Vagina (tissue), 2 donors: ENCODE data around the gene SH3RF1. TPM values are rescaled to one million over a fixed set of nuclear protein-coding genes. Genes with fewer than 3 reads are reported as not detected.

Experiments used
- DNase-seq, 2 donors: peaks; one replicate each; pipeline ENCODE4 v3.0.0-alpha.2; 2017; ENCODE audit errors: extremely low spot score in 2 of 2
- H3K27ac ChIP-seq: fragments of 200-600 bp; sonication (generic); one replicate; pipeline ENCODE4 v1.5.1; 2019
- H3K27me3 ChIP-seq: fragments of 200-600 bp; sonication (generic); one replicate; pipeline ENCODE4 v1.5.1; 2019
- H3K36me3 ChIP-seq, 2 donors: fragments of 200-600 bp; sonication (generic); one replicate each; pipeline ENCODE4 v1.5.1; 2017 to 2019
- H3K4me1 ChIP-seq: fragments of 200-600 bp; sonication (generic); one replicate; pipeline ENCODE4 v1.5.1; 2019
- H3K4me3 ChIP-seq, 2 donors: fragments of 200-600 bp; sonication (generic); 1 replicate in 1 of 2; 2 replicates in 1 of 2; pipeline ENCODE4 v1.5.1; 2016 to 2019
- H3K9me3 ChIP-seq: fragments of 200-600 bp; sonication (generic); one replicate; pipeline ENCODE4 v1.5.1; 2019
- CTCF ChIP-seq, 3 experiments: fragments of 450-650 bp in 2 of 3; fragments of 200-600 bp in 1 of 3; sonication (generic) in 1 of 3; IDR thresholded peaks; one replicate each; pipeline ENCODE4 v1.5.1; 2017 to 2019; ENCODE audit warnings: antibody characterized with exemption in 3 of 3, mild to moderate bottlenecking in 2 of 3, moderate library complexity in 2 of 3
- POLR2A ChIP-seq, 2 donors: fragments of 450-650 bp; IDR thresholded peaks; one replicate each; pipeline ENCODE4 v1.6.1; 2017; ENCODE audit warnings: antibody characterized with exemption in 2 of 2, mild to moderate bottlenecking in 2 of 2, moderate library complexity in 2 of 2
- POLR2AphosphoS5 ChIP-seq, 2 donors: sonication (generic); formaldehyde crosslinking; IDR thresholded peaks; one replicate each; pipeline ENCODE4 v1.9.0; 2017; ENCODE audit warnings: antibody characterized with exemption in 2 of 2, mild to moderate bottlenecking in 2 of 2, low read depth in 1 of 2; ENCODE audit not compliant: insufficient read depth in 1 of 2
- intact Hi-C: fragments of 100-400 bp; cut with DNase I; formaldehyde crosslinking; loops from one replicate; pipeline ENCODE4 v1.15.1; 2023
- total RNA-seq: library from RNA; depleted of rRNA; stranded (reverse); fragments of >200 nt; gene quantifications from one replicate; pipeline ENCODE4 v1.2.3, GENCODE V29; 2016

Gene SH3RF1
- total RNA-seq, 1 donor from 2014 or later: 16.0 TPM

- H3K27me3 ChIP-seq: no peaks in the 10 kb centered on the region
- TF ChIP-seq CTCF (IDR thresholded peaks at IDR 0.05): no peak
- TF ChIP-seq POLR2A (IDR thresholded peaks at IDR 0.05): no peak
- no peak for TF ChIP-seq POLR2AphosphoS5 (IDR thresholded peaks at IDR 0.05; ENCODE audit: insufficient read depth in 1 of 2, low read depth in 1 of 2)
- peaks cover 0 to 8% of the 10 kb centered on the region in 2 donors for H3K36me3 ChIP-seq
- no peaks in the 10 kb centered on the region for H3K9me3 ChIP-seq
- H3K27ac ChIP-seq: peak overlapping the region; percentile 83
- intact Hi-C loops: no loop called here
- H3K4me3 ChIP-seq: no peak overlapping the region
- no peak for DNase-seq
- H3K4me1 ChIP-seq: peaks cover 42% of the 10 kb centered on the region
Measured at GRCh38 chr4:169098969-169099690, 171.6 kb downstream of the SH3RF1 start.

- Histone ChIP-seq H3K27ac (peak overlapping the region; percentile 83), H3K4me3 (no peak overlapping the region), H3K9me3 (no peaks in the 10 kb centered on the region), H3K27me3 (no peaks in the 10 kb centered on the region), H3K36me3 (peaks cover 0 to 8% of the 10 kb centered on the region in 2 donors), H3K4me1 (peaks cover 38% of the 10 kb centered on the region)
- TF ChIP-seq POLR2A (IDR thresholded peaks at IDR 0.05): no peak
- TF ChIP-seq CTCF (IDR thresholded peaks at IDR 0.05): no peak
- no peak for TF ChIP-seq POLR2AphosphoS5 (IDR thresholded peaks at IDR 0.05; ENCODE audit: insufficient read depth in 1 of 2, low read depth in 1 of 2)
- intact Hi-C loops: no loop called here
- DNase-seq: no peak
Measured at GRCh38 chr4:169098532-169098931, 172.2 kb downstream of the SH3RF1 start.

- TF ChIP-seq CTCF (IDR thresholded peaks at IDR 0.05) (no peak), POLR2A (IDR thresholded peaks at IDR 0.05) (no peak), POLR2AphosphoS5 (IDR thresholded peaks at IDR 0.05; ENCODE audit: insufficient read depth in 1 of 2, low read depth in 1 of 2) (no peak)
- no peaks in the 10 kb centered on the region for H3K27me3 ChIP-seq
- no peak for DNase-seq
- intact Hi-C loops: no loop called here
- peaks cover 40% of the 10 kb centered on the region for H3K4me1 ChIP-seq
- H3K36me3 ChIP-seq: peaks cover 0 to 8% of the 10 kb centered on the region in 2 donors
- peak overlapping the region; percentile 83 for H3K27ac ChIP-seq
- no peak overlapping the region for H3K4me3 ChIP-seq
- H3K9me3 ChIP-seq: no peaks in the 10 kb centered on the region
Measured at GRCh38 chr4:169098054-169098497, 172.7 kb downstream of the SH3RF1 start.

GRCh38 chr4:169096221-169096620 is 174.5 kb downstream of the SH3RF1 start:
- H3K9me3 ChIP-seq: no peaks in the 10 kb centered on the region
- H3K4me3 ChIP-seq: no peak overlapping the region
- H3K27ac ChIP-seq: no peak overlapping the region
- intact Hi-C loops: no loop called here
- TF ChIP-seq POLR2AphosphoS5 (IDR thresholded peaks at IDR 0.05; ENCODE audit: insufficient read depth in 1 of 2, low read depth in 1 of 2) (no peak), CTCF (IDR thresholded peaks at IDR 0.05) (no peak), POLR2A (IDR thresholded peaks at IDR 0.05) (no peak)
- no peak for DNase-seq
- peaks cover 31% of the 10 kb centered on the region for H3K4me1 ChIP-seq
- no peaks in the 10 kb centered on the region for H3K27me3 ChIP-seq
- peaks cover 0 to 8% of the 10 kb centered on the region in 2 donors for H3K36me3 ChIP-seq

- H3K36me3 ChIP-seq: peaks cover 0 to 8% of the 10 kb centered on the region in 2 donors
- TF ChIP-seq CTCF (IDR thresholded peaks at IDR 0.05) (no peak), POLR2A (IDR thresholded peaks at IDR 0.05) (no peak), POLR2AphosphoS5 (IDR thresholded peaks at IDR 0.05; ENCODE audit: insufficient read depth in 1 of 2, low read depth in 1 of 2) (no peak)
- intact Hi-C loops: no loop called here
Measured at GRCh38 chr4:169094656-169095231, 176.0 kb downstream of the SH3RF1 start.

More at GRCh38 chr4:169094656-169095231, 176.0 kb downstream of the SH3RF1 start:
- Histone ChIP-seq H3K4me3 (no peak overlapping the region), H3K27ac (no peak overlapping the region), H3K4me1 (peaks cover 17% of the 10 kb centered on the region), H3K27me3 (no peaks in the 10 kb centered on the region), H3K9me3 (no peaks in the 10 kb centered on the region)
- DNase-seq: no peak
